GM23338 (cell line): Measurements from ENCODE around the gene COX17. TPM values are rescaled to one million over a fixed set of nuclear protein-coding genes. Genes with fewer than 3 reads are reported as not detected.

Experiments used
- ATAC-seq: fragments of 200-7000 bp; cut with Tn5 transposase; 3 replicates; pipeline ENCODE4 v1.9.1; 2020
- DNase-seq: peaks from one replicate; pipeline ENCODE4 v3.0.0-alpha.2; 2015; ENCODE audit warnings: low spot score
- H2AFZ ChIP-seq: fragments of 200-600 bp; sonication (generic); 2 replicates; pipeline ENCODE4 v1.8.0; 2016; ENCODE audit warnings: antibody characterized with exemption, mild to moderate bottlenecking, moderate library complexity
- H3F3A ChIP-seq: fragments of 200-600 bp; sonication (generic); replicated peaks from 2 replicates; pipeline ENCODE4 v1.8.0; 2017; ENCODE audit warnings: antibody characterized with exemption, mixed run types, low read depth
- H3K27ac ChIP-seq: fragments of 200-600 bp; sonication (generic); 2 replicates; pipeline ENCODE4 v1.6.1; 2016; ENCODE audit warnings: low read depth
- H3K27me3 ChIP-seq: fragments of 200-600 bp; sonication (generic); 2 replicates; pipeline ENCODE4 v1.8.0; 2016; ENCODE audit warnings: mild to moderate bottlenecking, mixed run types, moderate library complexity; ENCODE audit not compliant: insufficient read depth
- H3K36me3 ChIP-seq: fragments of 200-600 bp; sonication (generic); 2 replicates; pipeline ENCODE4 v1.8.0; 2016; ENCODE audit warnings: mild to moderate bottlenecking; ENCODE audit not compliant: insufficient read depth
- H3K4me1 ChIP-seq: fragments of 200-600 bp; sonication (generic); 2 replicates; pipeline ENCODE4 v1.8.0; 2016; ENCODE audit warnings: mild to moderate bottlenecking, moderate library complexity; ENCODE audit not compliant: insufficient read depth
- H3K4me2 ChIP-seq: fragments of 200-600 bp; sonication (generic); 2 replicates; pipeline ENCODE4 v1.7.1; 2017; ENCODE audit warnings: mixed run types
- H3K4me3 ChIP-seq: fragments of 200-600 bp; sonication (generic); 2 replicates; pipeline ENCODE4 v1.6.1; 2016; ENCODE audit warnings: mixed run types
- H3K79me2 ChIP-seq: fragments of 200-600 bp; sonication (generic); replicated peaks from 2 replicates; pipeline ENCODE4 v1.8.0; 2017; ENCODE audit warnings: mild to moderate bottlenecking; ENCODE audit not compliant: insufficient read depth
- H3K9me2 ChIP-seq: fragments of 200-600 bp; sonication (generic); 2 replicates; pipeline ENCODE4 v1.8.0; 2017; ENCODE audit not compliant: insufficient read depth
- H4K20me1 ChIP-seq: fragments of 200-600 bp; sonication (generic); replicated peaks from 2 replicates; pipeline ENCODE4 v1.8.0; 2017; ENCODE audit warnings: mild to moderate bottlenecking; ENCODE audit not compliant: insufficient read depth
- H3K27ac Mint-ChIP-seq: 2 replicates; pipeline ENCODE4 v1.8.0; 2020; ENCODE audit warnings: inconsistent platforms, mild to moderate bottlenecking, moderate library complexity, mixed read lengths
- H3K27me3 Mint-ChIP-seq: 3 replicates; pipeline ENCODE4 v1.8.0; 2022; ENCODE audit warnings: low read depth, mild to moderate bottlenecking, moderate library complexity, mixed read lengths, inconsistent platforms; ENCODE audit not compliant: insufficient read depth, poor library complexity
- H3K36me3 Mint-ChIP-seq: 3 replicates; pipeline ENCODE4 v1.8.0; 2021; ENCODE audit warnings: low read depth, mild to moderate bottlenecking, inconsistent platforms, moderate library complexity, mixed read lengths
- H3K4me1 Mint-ChIP-seq: 3 replicates; pipeline ENCODE4 v1.8.0; 2020; ENCODE audit warnings: mild to moderate bottlenecking, inconsistent platforms, mixed read lengths
- H3K4me3 Mint-ChIP-seq: 3 replicates; pipeline ENCODE4 v1.8.0; 2021; ENCODE audit warnings: moderate library complexity, mild to moderate bottlenecking, inconsistent platforms, mixed read lengths
- H3K9me3 Mint-ChIP-seq: 3 replicates; pipeline ENCODE4 v1.8.0; 2020; ENCODE audit warnings: moderate library complexity, mild to moderate bottlenecking, inconsistent platforms, mixed read lengths
- CREB1 ChIP-seq: fragments of 250-450 bp; sonication (Bioruptor Pico); IDR thresholded peaks from 2 replicates; pipeline ENCODE4 v1.5.0; 2020; ENCODE audit warnings: low read depth, mild to moderate bottlenecking, moderate library complexity
- EZH2 ChIP-seq: fragments of 200-600 bp; sonication (generic); IDR thresholded peaks from one replicate; pipeline ENCODE4 v1.8.0; 2017; ENCODE audit warnings: antibody characterized with exemption, mild to moderate bottlenecking, low read depth; ENCODE audit not compliant: unreplicated experiment
- NANOG ChIP-seq: IDR thresholded peaks from 2 replicates; pipeline ENCODE4 v1.6.1; 2016; ENCODE audit warnings: antibody characterized with exemption, borderline replicate concordance
- POLR2AphosphoS5 ChIP-seq: IDR thresholded peaks from 2 replicates; pipeline ENCODE4 v1.6.1; 2016; ENCODE audit warnings: antibody characterized with exemption, low read depth
- STAT1 ChIP-seq: IDR thresholded peaks from one replicate; pipeline ENCODE4 v1.6.1; 2016; ENCODE audit warnings: antibody characterized with exemption; ENCODE audit not compliant: unreplicated experiment
- ZNF114 ChIP-seq: fragments of 250-450 bp; sonication (Bioruptor Pico); IDR thresholded peaks from 2 replicates; pipeline ENCODE4 v1.5.0; 2020; ENCODE audit warnings: mild to moderate bottlenecking, moderate library complexity
- polyA plus RNA-seq: library from polyadenylated mRNA; unstranded; fragments of >200 nt; fragmentation: Nextera tagmentation; extraction: Ambion mirVana; gene quantifications from 2 replicates; pipeline ENCODE4 v1.2.1, GENCODE V29; 2016
- total RNA-seq: library from RNA; depleted of rRNA; stranded (reverse); fragments of >200 nt; shearing (Covaris generic); gene quantifications from 2 replicates; pipeline ENCODE4 v1.2.3, GENCODE V29; 2014
- TF ChIP-seq, protein P1 (sequence below): IDR thresholded peaks from one replicate; pipeline ENCODE4 v1.6.1; 2018; ENCODE audit warnings: antibody characterized with exemption; ENCODE audit not compliant: unreplicated experiment
- TF ChIP-seq, protein P2 (sequence below): fragments of 250-450 bp; sonication (Bioruptor Pico); IDR thresholded peaks from 2 replicates; pipeline ENCODE4 v1.5.0; 2020; ENCODE audit warnings: mild to moderate bottlenecking, moderate library complexity
- TF ChIP-seq, protein P3 (sequence below): IDR thresholded peaks from 2 replicates; pipeline ENCODE4 v1.6.1; 2016; ENCODE audit warnings: antibody characterized with exemption
- TF ChIP-seq, protein P4 (sequence below), 2 experiments: fragments of 200-600 bp in 1 of 2; sonication (generic) in 1 of 2; conservative IDR thresholded peaks; 2 replicates each; pipeline versions ENCODE4 v1.5.1 to v1.6.1; 2016 to 2017; ENCODE audit warnings: antibody characterized with exemption in 2 of 2, low read depth in 2 of 2, mild to moderate bottlenecking in 2 of 2, moderate library complexity in 1 of 2

Gene COX17
- total and polyA plus RNA-seq, 2 experiments from 2014 or later = 24.0 to 324 TPM

DNA sequence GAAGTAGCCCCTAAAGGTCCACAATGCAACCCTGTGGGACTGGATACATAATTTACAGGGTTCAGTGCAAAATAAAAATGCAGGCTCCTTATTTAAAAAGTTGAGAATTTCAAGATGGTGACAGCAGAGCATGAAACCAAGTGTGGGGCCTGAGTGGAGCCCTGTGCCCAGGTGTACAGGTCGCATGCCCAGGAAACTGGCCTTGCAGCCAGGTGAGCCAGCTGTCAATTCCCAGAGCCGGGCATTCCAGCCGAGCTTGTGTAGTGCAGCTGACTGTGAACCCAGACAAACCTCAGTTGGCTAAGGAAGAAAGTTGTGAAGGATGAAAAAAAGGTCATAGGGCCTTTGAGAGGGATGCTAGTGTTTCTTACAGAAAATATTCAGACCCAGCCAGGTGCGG is 44.4 kb downstream of the COX17 start:
- no peaks in the 10 kb centered on the region for H3K9me2 ChIP-seq
- H3K36me3 ChIP-seq = no peaks in the 10 kb centered on the region
- H3K4me3 ChIP-seq = no peak overlapping the region
- no peaks in the 10 kb centered on the region for H3K27me3 ChIP-seq
- no peak overlapping the region for H3K27ac ChIP-seq
- no peaks in the 10 kb centered on the region for H3K36me3 Mint-ChIP-seq
- TF ChIP-seq, protein P1, sequence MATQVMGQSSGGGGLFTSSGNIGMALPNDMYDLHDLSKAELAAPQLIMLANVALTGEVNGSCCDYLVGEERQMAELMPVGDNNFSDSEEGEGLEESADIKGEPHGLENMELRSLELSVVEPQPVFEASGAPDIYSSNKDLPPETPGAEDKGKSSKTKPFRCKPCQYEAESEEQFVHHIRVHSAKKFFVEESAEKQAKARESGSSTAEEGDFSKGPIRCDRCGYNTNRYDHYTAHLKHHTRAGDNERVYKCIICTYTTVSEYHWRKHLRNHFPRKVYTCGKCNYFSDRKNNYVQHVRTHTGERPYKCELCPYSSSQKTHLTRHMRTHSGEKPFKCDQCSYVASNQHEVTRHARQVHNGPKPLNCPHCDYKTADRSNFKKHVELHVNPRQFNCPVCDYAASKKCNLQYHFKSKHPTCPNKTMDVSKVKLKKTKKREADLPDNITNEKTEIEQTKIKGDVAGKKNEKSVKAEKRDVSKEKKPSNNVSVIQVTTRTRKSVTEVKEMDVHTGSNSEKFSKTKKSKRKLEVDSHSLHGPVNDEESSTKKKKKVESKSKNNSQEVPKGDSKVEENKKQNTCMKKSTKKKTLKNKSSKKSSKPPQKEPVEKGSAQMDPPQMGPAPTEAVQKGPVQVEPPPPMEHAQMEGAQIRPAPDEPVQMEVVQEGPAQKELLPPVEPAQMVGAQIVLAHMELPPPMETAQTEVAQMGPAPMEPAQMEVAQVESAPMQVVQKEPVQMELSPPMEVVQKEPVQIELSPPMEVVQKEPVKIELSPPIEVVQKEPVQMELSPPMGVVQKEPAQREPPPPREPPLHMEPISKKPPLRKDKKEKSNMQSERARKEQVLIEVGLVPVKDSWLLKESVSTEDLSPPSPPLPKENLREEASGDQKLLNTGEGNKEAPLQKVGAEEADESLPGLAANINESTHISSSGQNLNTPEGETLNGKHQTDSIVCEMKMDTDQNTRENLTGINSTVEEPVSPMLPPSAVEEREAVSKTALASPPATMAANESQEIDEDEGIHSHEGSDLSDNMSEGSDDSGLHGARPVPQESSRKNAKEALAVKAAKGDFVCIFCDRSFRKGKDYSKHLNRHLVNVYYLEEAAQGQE = no peak
- TF ChIP-seq STAT1 = no peak
- TF ChIP-seq CREB1 (CRISPR knock-in tag) = no peak
- TF ChIP-seq, protein P2, sequence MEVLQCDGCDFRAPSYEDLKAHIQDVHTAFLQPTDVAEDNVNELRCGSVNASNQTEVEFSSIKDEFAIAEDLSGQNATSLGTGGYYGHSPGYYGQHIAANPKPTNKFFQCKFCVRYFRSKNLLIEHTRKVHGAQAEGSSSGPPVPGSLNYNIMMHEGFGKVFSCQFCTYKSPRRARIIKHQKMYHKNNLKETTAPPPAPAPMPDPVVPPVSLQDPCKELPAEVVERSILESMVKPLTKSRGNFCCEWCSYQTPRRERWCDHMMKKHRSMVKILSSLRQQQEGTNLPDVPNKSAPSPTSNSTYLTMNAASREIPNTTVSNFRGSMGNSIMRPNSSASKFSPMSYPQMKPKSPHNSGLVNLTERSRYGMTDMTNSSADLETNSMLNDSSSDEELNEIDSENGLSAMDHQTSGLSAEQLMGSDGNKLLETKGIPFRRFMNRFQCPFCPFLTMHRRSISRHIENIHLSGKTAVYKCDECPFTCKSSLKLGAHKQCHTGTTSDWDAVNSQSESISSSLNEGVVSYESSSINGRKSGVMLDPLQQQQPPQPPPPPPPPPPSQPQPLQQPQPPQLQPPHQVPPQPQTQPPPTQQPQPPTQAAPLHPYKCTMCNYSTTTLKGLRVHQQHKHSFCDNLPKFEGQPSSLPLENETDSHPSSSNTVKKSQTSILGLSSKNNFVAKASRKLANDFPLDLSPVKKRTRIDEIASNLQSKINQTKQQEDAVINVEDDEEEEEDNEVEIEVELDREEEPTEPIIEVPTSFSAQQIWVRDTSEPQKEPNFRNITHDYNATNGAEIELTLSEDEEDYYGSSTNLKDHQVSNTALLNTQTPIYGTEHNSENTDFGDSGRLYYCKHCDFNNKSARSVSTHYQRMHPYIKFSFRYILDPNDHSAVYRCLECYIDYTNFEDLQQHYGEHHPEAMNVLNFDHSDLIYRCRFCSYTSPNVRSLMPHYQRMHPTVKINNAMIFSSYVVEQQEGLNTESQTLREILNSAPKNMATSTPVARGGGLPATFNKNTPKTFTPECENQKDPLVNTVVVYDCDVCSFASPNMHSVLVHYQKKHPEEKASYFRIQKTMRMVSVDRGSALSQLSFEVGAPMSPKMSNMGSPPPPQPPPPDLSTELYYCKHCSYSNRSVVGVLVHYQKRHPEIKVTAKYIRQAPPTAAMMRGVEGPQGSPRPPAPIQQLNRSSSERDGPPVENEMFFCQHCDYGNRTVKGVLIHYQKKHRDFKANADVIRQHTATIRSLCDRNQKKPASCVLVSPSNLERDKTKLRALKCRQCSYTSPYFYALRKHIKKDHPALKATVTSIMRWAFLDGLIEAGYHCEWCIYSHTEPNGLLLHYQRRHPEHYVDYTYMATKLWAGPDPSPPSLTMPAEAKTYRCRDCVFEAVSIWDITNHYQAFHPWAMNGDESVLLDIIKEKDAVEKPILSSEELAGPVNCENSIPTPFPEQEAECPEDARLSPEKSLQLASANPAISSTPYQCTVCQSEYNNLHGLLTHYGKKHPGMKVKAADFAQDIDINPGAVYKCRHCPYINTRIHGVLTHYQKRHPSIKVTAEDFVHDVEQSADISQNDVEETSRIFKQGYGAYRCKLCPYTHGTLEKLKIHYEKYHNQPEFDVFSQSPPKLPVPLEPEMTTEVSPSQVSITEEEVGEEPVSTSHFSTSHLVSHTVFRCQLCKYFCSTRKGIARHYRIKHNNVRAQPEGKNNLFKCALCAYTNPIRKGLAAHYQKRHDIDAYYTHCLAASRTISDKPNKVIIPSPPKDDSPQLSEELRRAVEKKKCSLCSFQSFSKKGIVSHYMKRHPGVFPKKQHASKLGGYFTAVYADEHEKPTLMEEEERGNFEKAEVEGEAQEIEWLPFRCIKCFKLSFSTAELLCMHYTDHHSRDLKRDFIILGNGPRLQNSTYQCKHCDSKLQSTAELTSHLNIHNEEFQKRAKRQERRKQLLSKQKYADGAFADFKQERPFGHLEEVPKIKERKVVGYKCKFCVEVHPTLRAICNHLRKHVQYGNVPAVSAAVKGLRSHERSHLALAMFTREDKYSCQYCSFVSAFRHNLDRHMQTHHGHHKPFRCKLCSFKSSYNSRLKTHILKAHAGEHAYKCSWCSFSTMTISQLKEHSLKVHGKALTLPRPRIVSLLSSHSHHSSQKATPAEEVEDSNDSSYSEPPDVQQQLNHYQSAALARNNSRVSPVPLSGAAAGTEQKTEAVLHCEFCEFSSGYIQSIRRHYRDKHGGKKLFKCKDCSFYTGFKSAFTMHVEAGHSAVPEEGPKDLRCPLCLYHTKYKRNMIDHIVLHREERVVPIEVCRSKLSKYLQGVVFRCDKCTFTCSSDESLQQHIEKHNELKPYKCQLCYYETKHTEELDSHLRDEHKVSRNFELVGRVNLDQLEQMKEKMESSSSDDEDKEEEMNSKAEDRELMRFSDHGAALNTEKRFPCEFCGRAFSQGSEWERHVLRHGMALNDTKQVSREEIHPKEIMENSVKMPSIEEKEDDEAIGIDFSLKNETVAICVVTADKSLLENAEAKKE (CRISPR knock-in tag) = no peak
- no peak for TF ChIP-seq ZNF114 (CRISPR knock-in tag)
- TF ChIP-seq EZH2 = no peak
- TF ChIP-seq, protein P3, sequence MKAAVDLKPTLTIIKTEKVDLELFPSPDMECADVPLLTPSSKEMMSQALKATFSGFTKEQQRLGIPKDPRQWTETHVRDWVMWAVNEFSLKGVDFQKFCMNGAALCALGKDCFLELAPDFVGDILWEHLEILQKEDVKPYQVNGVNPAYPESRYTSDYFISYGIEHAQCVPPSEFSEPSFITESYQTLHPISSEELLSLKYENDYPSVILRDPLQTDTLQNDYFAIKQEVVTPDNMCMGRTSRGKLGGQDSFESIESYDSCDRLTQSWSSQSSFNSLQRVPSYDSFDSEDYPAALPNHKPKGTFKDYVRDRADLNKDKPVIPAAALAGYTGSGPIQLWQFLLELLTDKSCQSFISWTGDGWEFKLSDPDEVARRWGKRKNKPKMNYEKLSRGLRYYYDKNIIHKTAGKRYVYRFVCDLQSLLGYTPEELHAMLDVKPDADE = no peak
- TF ChIP-seq NANOG = no peak
- TF ChIP-seq POLR2AphosphoS5 = no peak
- TF ChIP-seq, protein P4, sequence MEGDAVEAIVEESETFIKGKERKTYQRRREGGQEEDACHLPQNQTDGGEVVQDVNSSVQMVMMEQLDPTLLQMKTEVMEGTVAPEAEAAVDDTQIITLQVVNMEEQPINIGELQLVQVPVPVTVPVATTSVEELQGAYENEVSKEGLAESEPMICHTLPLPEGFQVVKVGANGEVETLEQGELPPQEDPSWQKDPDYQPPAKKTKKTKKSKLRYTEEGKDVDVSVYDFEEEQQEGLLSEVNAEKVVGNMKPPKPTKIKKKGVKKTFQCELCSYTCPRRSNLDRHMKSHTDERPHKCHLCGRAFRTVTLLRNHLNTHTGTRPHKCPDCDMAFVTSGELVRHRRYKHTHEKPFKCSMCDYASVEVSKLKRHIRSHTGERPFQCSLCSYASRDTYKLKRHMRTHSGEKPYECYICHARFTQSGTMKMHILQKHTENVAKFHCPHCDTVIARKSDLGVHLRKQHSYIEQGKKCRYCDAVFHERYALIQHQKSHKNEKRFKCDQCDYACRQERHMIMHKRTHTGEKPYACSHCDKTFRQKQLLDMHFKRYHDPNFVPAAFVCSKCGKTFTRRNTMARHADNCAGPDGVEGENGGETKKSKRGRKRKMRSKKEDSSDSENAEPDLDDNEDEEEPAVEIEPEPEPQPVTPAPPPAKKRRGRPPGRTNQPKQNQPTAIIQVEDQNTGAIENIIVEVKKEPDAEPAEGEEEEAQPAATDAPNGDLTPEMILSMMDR (conservative IDR thresholded peaks at IDR 0.05; ENCODE audit: low read depth in 2 of 2) = no peak
- no peaks in the 10 kb centered on the region for H3K9me3 Mint-ChIP-seq
- ATAC-seq (no peak), DNase-seq (no peak)
- no peak overlapping the region for H3K27ac Mint-ChIP-seq
- no peaks in the 10 kb centered on the region for H4K20me1 ChIP-seq
- H3F3A ChIP-seq = no peaks in the 10 kb centered on the region
- H3K27me3 Mint-ChIP-seq = no peaks in the 10 kb centered on the region
- H3K4me1 Mint-ChIP-seq = peaks cover 3% of the 10 kb centered on the region; the same call in 1 of the 3 replicates
- H3K4me1 ChIP-seq = no peaks in the 10 kb centered on the region
- no peak overlapping the region for H3K4me3 Mint-ChIP-seq
- no peak overlapping the region for H2AFZ ChIP-seq
- no peak overlapping the region for H3K4me2 ChIP-seq
- no peaks in the 10 kb centered on the region for H3K79me2 ChIP-seq
